ENCODE measurements around the gene FAM20B. TPM values are rescaled to one million over a fixed set of nuclear protein-coding genes. Genes with fewer than 3 reads are reported as not detected.

The FAM20B gene
- total RNA-seq, 1 experiment from 2014 or later: 35.4 TPM

DNA sequence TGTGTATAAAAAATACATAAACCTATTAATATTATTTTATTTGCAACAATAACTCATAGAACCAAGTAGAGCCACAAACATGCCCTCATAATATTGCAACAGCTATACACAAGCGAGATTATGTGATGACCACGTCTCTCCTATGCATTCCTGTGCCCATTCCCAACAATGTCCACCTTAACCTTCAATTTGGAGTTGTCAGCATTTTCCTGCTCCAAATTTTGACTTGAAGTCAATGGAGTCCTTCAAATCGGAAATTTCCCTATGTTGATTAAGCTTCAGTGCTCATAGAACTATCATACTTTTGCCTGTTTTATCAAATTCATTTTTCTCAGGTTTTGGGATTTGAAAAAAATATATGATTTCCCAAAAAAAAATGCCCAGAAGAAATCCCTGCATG, 27.4 kb upstream of the FAM20B start:
- Histone ChIP-seq H3K9me3 (ENCODE audit: control insufficient read depth, low read depth, low read length) (no peaks in the 10 kb centered on the region), H3K27me3 (ENCODE audit: insufficient read depth, low read length) (no peaks in the 10 kb centered on the region), H3K23ac (ENCODE audit: insufficient read length, low read depth, low read length) (no peak overlapping the region), H2BK120ac (ENCODE audit: low read depth, low read length, poor library complexity, severe bottlenecking) (no peak overlapping the region), H3K9ac (ENCODE audit: extremely low read depth, insufficient read length, low read length) (no peak overlapping the region), H2BK5ac (ENCODE audit: insufficient read length, low read length) (no peak overlapping the region), H4K91ac (ENCODE audit: insufficient read length, low read depth, low read length) (no peak overlapping the region), H2BK20ac (ENCODE audit: low read depth, low read length, poor library complexity, severe bottlenecking) (no peak overlapping the region), H3K79me1 (ENCODE audit: insufficient read depth, low read depth, low read length, poor library complexity, severe bottlenecking) (no peaks in the 10 kb centered on the region), H4K5ac (ENCODE audit: insufficient read length, low read depth, low read length) (no peak overlapping the region), H3K18ac (ENCODE audit: insufficient read length, low read depth, low read length) (no peak overlapping the region), H2AK5ac (ENCODE audit: insufficient read length, low read length) (no peak overlapping the region), H3K79me2 (ENCODE audit: insufficient read depth, low read length) (no peaks in the 10 kb centered on the region), H3K56ac (ENCODE audit: insufficient read length, low read depth, low read length) (no peak overlapping the region), H2AFZ (ENCODE audit: low read length) (no peak overlapping the region), H3K4me2 (ENCODE audit: insufficient read depth, insufficient read length, low read length) (no peak overlapping the region), H2BK12ac (ENCODE audit: insufficient read length, low read depth, low read length) (no peak overlapping the region), H3K4ac (ENCODE audit: low read depth, low read length) (no peak overlapping the region), H3T11ph (ENCODE audit: low read length) (no peak overlapping the region), H4K8ac (replicated peaks; ENCODE audit: insufficient read length, low read depth, low read length) (no peak overlapping the region), H3K4me1 (ENCODE audit: insufficient read depth, low read length) (no peaks in the 10 kb centered on the region), H3K23me2 (ENCODE audit: insufficient read length, low read depth, low read length, poor library complexity, severe bottlenecking) (no peaks in the 10 kb centered on the region), H2BK15ac (ENCODE audit: low read depth, low read length) (no peak overlapping the region), H3K14ac (ENCODE audit: insufficient read depth, low read length) (no peak overlapping the region), H4K20me1 (ENCODE audit: control insufficient read depth, insufficient read depth, insufficient read length) (no peaks in the 10 kb centered on the region), H3K27ac (ENCODE audit: insufficient read length, low read depth, low read length) (no peak overlapping the region)
- peaks cover 26% of the 10 kb centered on the region in 2 experiments for H3K9me3 Mint-ChIP-seq
- H3K27ac Mint-ChIP-seq: no peak overlapping the region
- H3K4me3 Mint-ChIP-seq: no peak overlapping the region
- TF ChIP-seq, protein P1, sequence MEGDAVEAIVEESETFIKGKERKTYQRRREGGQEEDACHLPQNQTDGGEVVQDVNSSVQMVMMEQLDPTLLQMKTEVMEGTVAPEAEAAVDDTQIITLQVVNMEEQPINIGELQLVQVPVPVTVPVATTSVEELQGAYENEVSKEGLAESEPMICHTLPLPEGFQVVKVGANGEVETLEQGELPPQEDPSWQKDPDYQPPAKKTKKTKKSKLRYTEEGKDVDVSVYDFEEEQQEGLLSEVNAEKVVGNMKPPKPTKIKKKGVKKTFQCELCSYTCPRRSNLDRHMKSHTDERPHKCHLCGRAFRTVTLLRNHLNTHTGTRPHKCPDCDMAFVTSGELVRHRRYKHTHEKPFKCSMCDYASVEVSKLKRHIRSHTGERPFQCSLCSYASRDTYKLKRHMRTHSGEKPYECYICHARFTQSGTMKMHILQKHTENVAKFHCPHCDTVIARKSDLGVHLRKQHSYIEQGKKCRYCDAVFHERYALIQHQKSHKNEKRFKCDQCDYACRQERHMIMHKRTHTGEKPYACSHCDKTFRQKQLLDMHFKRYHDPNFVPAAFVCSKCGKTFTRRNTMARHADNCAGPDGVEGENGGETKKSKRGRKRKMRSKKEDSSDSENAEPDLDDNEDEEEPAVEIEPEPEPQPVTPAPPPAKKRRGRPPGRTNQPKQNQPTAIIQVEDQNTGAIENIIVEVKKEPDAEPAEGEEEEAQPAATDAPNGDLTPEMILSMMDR (conservative IDR thresholded peaks at IDR 0.05): no peak
- H3K4me1 Mint-ChIP-seq: peaks cover 8 to 19% of the 10 kb centered on the region in 2 experiments
- peaks cover 1% of the 10 kb centered on the region; the same call in 1 of the 2 replicates for H3K27me3 Mint-ChIP-seq (ENCODE audit: low read depth)
- peaks cover 5 to 20% (median 9%) of the 10 kb centered on the region in 3 experiments for H3K36me3 Mint-ChIP-seq (ENCODE audit: insufficient read depth in 1 of 3, low read depth in 3 of 3)
- no CpG with 5 or more reads among the region's 3 CpGs for WGBS (ENCODE audit: extremely low coverage, insufficient read length, low lambda C conversion rate)
- DNase-seq: no peak

Data from H9 (cell line).